Measurements from ENCODE around the gene NTRK3.

Gene NTRK3

DNA sequence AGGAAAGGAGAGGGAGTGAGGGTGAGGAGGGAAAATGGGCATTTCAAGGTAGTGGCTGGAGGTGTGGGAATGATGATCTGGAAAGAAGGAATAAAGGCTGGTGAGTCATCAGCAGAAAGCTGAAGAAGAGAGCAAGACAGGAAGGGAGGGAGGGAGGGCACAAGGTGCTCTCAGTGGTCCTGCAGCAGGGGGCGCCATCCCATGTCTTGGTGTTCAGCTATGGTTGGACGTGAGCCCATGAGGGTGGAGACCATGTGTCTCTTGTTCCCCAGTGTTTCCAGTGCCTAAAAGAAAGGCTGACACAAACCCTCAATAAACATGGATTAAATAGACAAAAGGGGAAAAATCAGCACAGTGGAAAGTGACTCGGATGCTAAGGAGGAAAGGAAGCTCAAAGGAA is 228.5 kb downstream of the NTRK3 start:
- DNase-seq (ENCODE audit: low spot score): no peak

DNA sequence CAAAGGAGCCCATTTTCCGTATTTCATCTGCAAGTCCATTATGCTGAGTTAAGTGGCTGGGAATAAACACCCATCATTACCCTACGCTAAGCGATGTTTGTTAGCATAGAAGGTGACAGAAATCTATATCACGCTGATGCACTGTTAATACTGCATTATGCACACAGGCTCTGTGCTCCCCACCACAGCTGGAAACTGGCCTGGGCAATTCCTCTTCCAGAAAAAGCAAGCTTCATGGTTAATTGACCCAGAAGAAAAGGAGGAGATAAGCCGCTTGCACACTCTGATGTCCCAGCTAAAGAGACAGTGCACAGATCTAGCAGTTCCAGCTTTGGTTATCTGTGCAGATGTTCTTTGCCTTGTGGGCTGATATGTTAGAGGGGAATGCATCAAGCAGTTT is 232.6 kb downstream of the NTRK3 start:
- DNase-seq (ENCODE audit: low spot score): no peak

DNA sequence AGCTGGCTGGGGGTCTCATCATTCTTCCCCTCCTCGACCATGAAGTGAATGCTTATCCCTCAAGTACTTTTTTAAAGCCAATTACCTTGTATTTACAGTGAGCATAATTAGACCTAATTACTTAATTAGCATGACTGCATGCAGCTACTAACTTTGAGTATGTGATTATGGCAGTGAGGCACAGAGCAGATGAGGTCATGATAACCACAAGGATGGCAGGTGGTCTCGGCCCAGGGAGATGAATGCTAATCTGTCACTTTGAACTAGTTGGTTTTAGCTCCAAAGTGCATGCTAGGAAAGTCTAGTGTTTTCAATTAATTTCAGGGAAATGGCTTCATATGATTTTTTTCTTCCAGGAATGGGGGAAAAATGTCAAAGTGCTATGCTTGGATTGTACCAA is 233.8 kb downstream of the NTRK3 start:
- no peak for DNase-seq (ENCODE audit: low spot score)

DNA sequence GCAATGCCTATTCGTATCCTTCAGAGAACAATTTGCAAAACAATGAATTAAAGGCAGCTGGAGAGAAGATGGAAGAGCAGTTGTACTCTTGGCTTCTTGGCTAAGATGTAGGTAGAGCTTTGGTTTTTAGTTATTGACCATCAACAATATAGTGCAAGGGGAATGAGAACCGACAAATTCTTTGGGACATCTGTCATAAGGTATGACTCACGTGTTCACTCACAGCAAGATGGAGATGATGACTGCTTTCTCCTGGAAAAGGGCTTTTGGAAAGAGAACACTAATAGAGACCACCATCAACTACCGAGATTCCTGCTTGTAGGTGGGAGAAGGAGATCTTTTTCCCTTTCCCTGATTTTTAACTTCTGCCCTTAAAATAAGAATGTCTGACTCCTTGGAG is 234.9 kb downstream of the NTRK3 start:
- DNase-seq (ENCODE audit: low spot score): no peak

DNA sequence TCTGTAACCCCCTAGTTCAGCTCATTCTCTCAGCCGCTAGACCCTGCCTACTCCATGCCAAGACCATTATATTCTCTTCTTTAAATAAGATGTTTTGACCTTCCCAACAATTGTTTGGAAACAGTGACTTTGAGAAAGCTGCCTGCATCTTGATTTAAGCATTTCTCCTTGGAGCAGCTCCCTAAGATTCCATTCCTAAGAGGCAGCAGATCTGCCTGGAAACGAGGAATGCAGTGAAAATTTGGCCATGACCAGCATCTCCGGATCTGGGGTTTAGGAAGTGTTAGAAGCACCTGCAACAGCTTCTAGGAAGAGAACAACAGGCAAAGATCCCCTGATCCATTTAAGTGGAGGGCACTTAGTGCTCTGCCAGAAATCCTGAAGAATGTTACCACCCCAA is 235.7 kb downstream of the NTRK3 start:
- DNase-seq (ENCODE audit: low spot score): peak; percentile 21

DNA sequence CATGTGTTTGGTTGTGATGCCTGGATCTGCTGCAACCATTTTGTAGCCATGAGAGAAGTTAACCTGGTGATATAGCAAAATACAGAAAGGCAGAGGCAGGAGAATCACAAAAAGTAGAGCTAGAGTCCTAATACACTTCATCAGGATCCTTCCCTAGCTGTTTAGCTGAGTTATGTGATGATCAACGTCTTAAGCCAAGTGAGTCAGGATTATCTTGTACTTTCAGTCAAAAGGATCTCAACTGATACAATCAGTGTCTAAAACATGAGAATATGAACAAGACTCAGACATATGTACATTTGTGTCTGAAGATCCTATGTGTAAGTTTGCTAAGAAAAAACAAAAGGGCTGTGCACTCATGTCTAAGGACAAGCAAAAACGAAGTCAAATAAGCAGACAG is 236.9 kb downstream of the NTRK3 start:
- DNase-seq (ENCODE audit: low spot score): peak; percentile 15

DNA sequence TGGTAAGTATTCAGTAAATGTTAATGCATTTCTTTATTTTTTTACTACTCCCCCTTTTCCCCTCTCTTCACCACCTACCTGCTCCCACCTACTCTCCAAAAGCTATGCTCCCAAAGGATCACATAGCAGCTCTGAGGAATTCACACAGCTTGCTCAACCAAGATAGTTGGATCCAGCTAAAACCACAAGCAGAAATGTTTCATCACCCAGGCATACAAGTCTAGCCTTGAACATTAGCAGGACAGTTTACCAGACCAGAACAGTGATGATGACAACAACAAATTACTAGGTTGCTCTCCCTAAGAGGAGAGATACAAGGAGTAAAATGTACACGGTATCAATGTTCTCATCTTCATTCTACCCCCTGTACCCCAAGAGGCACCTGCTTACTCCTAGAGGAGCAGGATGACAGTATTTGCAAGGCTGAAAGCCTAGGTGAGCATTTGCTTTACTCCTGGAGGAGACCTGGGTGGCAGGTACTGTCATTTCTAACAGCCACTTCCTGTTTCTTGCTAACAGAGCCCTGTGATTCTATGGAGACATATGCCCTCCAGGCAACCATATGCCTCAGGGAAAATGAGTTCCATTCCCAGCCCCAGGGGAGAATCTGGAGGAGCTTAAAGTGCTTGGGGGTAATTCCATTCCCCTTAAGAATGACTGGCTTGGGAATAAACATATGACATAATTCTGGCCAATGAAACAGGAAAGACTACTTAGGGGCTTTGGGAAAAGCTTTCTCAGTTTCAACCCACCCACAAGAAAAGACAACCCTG is 237.5 kb downstream of the NTRK3 start:
- DNase-seq (ENCODE audit: low spot score): peak; percentile 79

DNA sequence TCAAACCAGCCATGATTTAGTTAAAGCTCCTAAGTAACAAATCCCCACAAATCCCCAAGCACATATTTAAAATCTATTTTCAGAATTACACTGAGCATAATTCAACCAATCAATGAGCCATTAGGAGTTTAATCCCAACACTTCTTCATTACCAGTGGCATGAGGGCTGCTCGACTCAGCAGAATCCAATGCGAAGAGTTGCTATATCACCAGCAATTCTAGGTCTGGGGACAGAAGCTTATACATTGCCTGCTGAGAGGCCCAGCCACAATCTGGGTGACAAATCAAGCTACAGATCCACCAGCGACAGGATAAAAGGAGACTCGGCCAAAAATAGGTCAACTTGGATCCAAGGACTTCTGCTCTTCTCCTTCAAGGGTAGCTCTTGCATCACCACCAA is 238.8 kb downstream of the NTRK3 start:
- no peak for DNase-seq (ENCODE audit: low spot score)

DNA sequence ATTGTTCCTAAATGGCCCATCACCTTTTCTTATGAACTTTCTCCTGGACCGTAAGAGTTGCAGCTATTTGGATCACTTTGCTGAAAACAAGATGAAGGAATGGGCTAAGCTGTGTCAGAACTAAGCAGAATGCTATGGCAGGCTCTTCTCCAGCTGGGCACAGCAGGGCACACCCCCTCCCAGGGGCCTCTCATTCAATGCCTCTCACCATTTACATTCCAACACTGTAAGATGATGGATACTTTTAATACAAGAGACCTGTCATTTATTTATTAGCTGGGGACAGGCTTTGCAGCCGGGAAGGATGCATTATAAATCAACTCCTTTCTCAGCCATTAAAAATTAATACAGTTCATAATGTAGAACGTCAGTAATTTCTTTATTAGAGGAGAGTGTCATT is 240.1 kb downstream of the NTRK3 start:
- DNase-seq (ENCODE audit: low spot score): no peak

DNA sequence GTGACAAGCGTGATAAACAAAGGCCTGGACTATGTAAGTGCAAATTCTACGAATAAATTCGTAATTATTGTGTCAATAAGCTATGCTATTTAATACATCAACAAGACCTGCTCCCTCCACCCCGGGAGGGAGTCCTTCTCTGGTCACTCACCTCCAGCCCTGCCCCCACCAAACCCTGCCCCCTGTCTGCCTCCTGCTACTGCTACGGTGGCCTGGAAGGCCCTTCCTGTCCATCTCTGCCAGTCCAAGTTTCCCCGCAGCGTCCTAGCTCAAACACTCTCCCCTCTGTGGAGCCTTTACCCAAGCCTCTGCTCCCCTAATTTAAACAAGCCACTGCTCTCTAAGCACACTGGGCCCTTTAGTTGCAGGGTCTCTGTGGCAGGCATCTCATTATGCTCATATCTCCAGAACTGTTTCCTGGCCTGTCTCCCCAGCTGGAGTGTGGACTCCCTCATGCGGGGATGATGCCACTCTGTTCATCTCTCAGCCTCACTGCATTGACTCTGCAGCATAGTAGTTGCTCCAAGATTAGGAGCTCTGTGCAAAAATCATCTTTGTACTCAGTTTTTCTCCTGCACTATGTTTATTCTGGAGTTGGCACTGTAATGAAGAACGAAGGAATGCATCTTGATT is 241.2 kb downstream of the NTRK3 start:
- DNase-seq (ENCODE audit: low spot score): no peak

DNA sequence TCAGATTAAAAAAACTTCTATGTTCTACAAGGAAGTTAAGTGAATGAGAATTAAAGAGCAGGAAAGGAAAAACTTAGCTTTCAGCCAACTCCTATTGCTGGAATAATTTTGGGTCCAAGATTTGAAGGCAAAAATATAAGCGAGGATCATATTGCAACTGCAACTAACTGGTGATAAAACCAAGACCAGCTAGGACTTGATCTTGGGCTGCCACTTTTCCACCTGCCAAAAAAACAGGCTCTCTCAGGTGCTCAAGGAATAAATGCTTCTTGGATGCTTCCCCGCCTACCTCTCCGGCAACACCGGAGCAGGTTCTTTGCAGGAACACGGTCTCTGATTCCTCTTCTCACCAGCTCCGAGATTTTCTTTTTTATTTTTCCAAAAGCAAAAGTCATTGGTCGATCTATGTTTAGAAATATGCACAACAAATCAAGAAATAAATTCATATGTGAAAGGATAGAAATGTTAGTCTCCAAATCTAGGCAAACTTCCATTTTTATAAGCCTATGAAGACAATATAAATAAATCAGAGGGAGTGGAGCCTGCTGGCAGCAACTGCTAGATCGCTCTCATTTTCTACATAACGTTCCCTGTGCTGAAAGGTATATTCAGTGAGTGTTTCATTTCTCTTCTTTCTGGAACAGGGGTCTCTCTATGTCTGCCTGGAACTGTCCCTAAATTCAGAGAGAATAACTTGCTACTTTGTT is 241.9 kb downstream of the NTRK3 start:
- no peak for DNase-seq (ENCODE audit: low spot score)

DNA sequence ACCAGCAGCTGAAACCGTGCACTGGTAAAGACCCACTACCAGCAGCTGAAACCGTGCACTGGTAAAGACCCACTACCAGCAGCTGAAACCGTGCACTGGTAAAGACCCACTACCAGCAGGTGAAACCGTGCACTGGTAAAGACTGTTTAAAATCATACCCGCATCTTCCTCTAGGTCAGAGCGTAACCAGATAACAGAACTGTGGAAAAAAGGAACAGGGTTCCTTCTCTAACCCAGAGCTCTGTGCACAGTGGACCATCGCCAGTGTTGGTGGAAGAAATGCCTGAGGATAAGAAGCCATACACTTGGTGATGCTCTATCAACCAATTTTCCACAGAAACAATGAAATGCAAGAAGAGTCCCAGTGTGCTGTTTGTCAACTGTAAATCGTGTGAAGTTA is 243.4 kb downstream of the NTRK3 start:
- no peak for DNase-seq (ENCODE audit: low spot score)

DNA sequence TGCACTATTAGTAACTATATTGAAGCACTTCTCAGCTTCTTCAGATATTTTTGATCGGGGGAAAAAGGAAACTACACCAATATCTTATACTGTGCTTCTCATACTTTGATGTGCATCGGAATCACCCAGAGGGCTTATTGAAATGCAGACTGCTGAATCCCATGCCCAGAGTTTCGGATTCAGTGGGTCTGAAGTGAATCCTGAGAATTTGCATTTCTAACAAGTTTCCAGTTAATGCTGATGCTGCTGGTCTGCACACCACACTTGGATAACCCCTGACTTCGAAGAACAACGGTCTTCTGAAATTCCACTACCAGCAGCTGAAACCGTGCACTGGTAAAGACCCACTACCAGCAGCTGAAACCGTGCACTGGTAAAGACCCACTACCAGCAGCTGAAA is 243.9 kb downstream of the NTRK3 start:
- DNase-seq (ENCODE audit: low spot score): no peak

DNA sequence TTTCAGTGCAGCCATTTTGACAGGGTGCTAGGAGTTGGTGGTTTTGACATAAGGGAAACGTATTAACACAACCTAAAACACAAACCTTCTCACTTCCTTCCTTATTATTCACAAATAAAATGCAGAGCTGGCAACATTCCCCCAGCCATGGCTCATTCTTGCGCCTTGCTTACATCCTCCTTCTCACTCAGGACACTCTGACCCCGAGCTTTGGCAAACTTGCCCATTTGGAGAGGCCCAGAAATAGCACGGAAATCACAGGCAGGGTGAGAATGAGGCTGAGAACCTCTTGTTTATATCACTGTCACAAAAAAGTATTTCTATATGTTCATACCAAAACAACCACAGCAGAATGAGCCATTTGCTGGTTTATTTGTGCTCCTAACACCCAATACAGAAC is 244.3 kb downstream of the NTRK3 start:
- DNase-seq (ENCODE audit: low spot score): no peak

DNA sequence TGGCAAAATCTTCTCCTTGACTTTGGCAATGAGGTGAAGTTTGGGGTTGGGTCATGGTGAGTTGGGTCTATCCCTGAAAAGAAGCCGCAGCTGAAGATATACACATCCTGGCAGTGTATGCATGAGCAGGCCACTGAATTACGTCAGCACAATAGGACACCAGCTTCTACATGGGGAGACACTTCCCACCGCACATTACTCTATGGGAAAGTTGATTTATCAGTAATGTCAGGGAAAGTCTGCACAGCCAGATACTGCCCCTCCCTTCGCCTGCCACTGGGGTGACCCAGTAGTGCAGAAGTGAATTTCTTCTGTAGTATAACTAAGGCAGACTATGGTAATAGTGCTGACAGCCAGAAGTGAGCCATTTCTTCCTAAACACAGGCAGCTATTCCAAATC is 245.0 kb downstream of the NTRK3 start:
- DNase-seq (ENCODE audit: low spot score): no peak

DNA sequence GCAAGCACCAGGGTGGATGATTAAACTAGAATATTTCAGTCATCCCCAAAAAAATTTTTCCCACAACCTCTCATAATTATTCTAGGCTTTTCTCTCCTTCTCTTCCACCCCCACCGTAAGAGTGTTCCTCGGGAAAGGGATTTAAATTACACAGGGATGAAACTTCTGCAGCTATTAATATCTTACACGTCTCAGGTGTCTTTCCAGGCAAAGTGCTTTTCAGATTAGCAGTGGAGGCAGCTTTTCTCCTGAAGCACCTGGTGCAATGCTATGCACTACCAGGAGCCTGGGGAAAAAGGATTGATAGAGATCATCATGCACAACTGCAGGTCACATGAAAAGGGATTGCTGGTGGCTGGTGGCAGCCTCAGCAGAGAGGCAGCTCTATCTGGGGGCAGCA is 250.4 kb downstream of the NTRK3 start:
- no peak for DNase-seq (ENCODE audit: low spot score)

DNA sequence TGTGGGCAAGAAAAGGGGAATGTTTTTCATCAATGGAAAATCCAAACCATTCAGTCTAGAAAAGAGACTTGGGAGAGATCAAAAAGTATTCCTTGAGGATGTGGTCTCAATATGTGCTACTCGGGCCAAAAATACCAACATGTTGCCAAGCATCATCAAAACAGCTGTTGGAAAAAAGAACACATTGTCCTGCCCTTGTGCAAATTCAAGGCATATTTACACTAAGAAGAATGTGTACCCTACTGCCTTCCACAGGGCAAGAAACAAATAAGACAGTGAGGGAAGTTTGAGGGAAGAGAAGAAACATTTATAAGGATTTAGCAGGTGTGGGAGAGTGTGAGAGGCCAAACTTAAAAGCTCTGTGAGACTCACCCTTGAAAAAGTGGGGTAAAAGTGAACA is 252.1 kb downstream of the NTRK3 start:
- no peak for DNase-seq (ENCODE audit: low spot score)

DNA sequence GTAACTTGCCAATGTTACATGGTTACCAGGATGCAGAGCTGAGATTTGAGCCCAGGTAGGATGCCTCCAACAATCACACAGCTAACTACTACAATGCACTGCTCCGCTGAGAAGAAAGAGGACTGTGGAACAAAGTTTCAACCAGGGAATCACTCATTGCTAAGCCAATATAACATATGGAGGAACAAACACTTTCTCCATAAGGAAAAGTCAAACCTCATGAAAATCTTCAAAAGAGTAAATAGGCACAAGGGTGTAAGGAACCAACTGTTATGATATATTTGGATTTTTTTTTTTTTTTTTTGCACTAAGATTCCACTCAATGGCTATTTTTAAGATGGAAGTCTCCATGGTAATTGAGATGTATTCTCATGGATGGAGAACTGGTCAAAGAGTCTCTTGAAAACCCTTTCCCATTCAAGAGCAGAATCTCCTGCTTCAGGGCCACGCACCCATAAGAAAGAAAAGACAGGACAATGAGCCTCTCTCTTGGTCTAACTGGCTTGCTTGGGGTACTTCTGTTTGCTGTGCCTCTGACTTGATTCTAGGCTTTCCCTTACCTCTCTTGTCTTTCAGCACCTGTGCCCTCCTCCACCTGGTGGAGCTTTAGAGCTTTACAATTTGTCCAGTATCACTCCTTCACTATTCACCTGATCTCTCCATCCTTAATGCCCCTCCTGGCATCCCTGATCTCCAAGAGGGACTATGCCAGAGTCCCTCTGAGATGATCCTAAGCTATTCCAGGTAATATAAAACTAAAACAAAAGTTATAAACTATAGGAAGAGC is 252.8 kb downstream of the NTRK3 start:
- DNase-seq (ENCODE audit: low spot score): no peak

DNA sequence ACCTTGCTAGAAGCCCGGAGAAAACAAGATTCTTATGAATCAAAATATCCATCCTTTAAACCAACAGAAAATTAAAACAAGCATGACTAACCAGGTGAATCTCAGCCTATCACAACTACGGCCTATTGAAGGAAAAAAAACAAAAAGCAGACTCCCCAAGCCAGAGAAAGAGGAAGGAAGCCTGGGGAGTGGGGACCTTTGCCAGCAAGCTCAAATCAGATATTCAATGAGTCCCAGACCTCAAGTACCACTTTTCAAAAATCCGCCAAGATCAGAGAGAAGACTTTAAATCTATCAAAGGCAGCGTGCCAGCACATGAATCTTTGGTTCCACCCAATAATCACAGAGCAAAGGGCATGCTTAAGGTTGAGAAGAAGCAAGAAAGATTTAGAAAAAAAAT is 253.8 kb downstream of the NTRK3 start:
- no peak for DNase-seq (ENCODE audit: low spot score)

DNA sequence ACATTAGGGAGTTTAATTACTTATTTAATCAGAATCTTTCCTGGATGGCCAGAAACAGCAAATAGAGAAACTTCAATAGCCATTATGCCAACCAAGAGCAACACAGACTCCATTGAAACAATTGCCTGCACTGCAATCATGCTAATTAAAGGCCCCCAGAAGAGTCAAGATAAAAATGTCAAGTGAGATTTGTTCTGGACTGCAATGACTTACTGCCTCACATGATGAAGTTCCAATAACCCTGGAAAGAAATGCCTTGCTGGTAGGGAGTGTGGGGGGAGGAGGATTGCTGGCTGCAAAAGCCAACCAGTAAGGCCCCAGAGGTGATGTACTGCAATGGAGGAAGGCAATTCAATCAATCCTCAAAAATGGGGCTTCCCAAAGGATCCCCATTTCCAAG is 257.9 kb downstream of the NTRK3 start:
- DNase-seq (ENCODE audit: low spot score): no peak

DNA sequence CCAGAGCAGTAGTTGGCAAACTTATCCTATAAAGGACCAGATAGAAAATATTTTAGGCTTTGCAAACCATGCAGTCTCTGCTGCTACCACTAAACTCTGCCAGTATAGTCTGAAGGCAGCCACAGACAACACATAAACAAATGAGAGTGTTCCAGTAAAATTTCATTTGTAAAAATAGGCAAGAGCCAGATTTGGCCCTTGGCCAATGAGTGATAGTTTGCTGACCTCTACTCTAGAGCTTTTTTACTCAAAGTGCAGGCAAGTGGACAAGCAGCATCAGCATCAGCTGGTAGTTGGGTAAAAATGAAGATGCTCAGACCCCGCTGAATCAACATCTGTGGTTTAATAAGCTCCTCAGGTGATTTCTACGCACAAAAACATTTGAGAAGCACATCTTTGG is 269.8 kb downstream of the NTRK3 start:
- DNase-seq (ENCODE audit: low spot score): no peak

DNA sequence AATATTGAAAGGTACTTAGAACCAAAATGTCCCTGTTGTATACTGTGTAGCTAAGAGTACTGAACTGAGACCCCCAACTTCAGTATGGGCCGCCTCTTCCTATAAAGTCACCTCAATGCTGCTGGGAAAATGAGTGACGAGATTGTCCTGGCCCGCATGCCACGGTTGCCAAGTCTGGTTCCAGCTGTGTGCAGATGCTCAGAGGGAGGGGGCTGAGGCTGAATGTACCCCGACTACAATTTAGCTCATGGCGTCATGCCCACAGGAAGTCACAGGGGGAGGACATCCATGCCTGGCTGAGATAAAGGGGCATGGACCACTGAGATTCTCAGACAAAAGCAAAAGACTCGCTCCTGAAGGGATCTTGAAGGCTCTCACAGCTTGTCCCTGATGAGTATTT is 271.1 kb downstream of the NTRK3 start:
- no peak for DNase-seq (ENCODE audit: low spot score)

DNA sequence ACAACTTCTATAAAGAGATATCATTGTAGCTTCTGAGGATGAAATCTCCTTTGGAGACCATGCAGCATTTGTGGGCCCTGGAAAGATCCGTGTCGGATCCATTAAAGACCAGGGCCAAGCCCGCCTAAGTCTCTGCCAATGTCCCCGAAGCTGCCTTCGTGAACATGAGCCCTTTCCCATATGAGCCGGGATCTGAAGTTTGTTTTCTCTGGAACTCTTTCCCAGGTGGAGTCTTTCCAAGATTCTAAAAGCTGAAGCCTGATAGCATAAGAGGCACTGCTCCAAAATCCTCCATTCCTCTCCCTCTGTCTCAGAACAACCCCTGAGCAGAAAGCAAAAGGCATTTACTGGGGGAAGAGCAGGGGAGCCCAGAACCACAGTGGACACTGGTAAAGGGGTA is 274.6 kb downstream of the NTRK3 start:
- DNase-seq (ENCODE audit: low spot score): no peak
